ENCODE results near the gene PRUNE2.

The PRUNE2 gene

GRCh38 chr9:76784881-76785280 is 121.0 kb downstream of the PRUNE2 start:
- no peak for DNase-seq
- no peak for TF ChIP-seq CTCF (IDR thresholded peaks at IDR 0.05; ENCODE audit: low read depth, low read length)
- H3K4me3 ChIP-seq (ENCODE audit: low read depth, low read length): no peak overlapping the region
- no peaks in the 10 kb centered on the region; the same call in 1 of the 2 replicates for H3K36me3 ChIP-seq
- peaks cover 9% of the 10 kb centered on the region for H3K4me1 ChIP-seq
- H3K27me3 ChIP-seq: no peaks in the 10 kb centered on the region
- no peaks in the 10 kb centered on the region for H3K9me3 ChIP-seq

- no peak for TF ChIP-seq CTCF (IDR thresholded peaks at IDR 0.05; ENCODE audit: low read depth, low read length)
- no peak overlapping the region for H3K4me3 ChIP-seq (ENCODE audit: low read depth, low read length)
- DNase-seq: no peak
- H3K9me3 ChIP-seq: no peaks in the 10 kb centered on the region
- no peaks in the 10 kb centered on the region for H3K4me1 ChIP-seq
- no peaks in the 10 kb centered on the region for H3K27me3 ChIP-seq
- peaks cover 4% of the 10 kb centered on the region; the same call in 1 of the 2 replicates for H3K36me3 ChIP-seq
These were observed 133.0 kb downstream of the PRUNE2 start for GRCh38 chr9:76772686-76773445.

- no peak overlapping the region for H3K4me3 ChIP-seq (ENCODE audit: low read depth, low read length)
- no peaks in the 10 kb centered on the region for H3K9me3 ChIP-seq
- no peak for TF ChIP-seq CTCF (IDR thresholded peaks at IDR 0.05; ENCODE audit: low read depth, low read length)
- H3K4me1 ChIP-seq: no peaks in the 10 kb centered on the region; the same call in 1 of the 2 replicates
- no peaks in the 10 kb centered on the region for H3K27me3 ChIP-seq
- H3K36me3 ChIP-seq: peaks cover 4% of the 10 kb centered on the region
- no peak for DNase-seq
These were observed 139.8 kb downstream of the PRUNE2 start for GRCh38 chr9:76766126-76766525.

- Histone ChIP-seq H3K9me3 (no peaks in the 10 kb centered on the region), H3K4me3 (ENCODE audit: low read depth, low read length) (no peak within 1 kb of the TSS), H3K36me3 (peaks cover under 1% of the 10 kb centered on the region), H3K27me3 (no peaks in the 10 kb centered on the region), H3K4me1 (no peaks in the 10 kb centered on the region; the same call in 1 of the 2 replicates)
- no peak for TF ChIP-seq CTCF (IDR thresholded peaks at IDR 0.05; ENCODE audit: low read depth, low read length)
- DNase-seq: no peak
These were observed 141.8 kb downstream of the PRUNE2 start, which contains the start of gene PCA3 for GRCh38 chr9:76764138-76764537. Gene PCA3 (plus strand): TSS chr9:76764438.

- no peak for DNase-seq
- Histone ChIP-seq H3K36me3 (no peaks in the 10 kb centered on the region; the same call in 1 of the 2 replicates), H3K4me1 (peaks cover 10% of the 10 kb centered on the region), H3K27me3 (no peaks in the 10 kb centered on the region), H3K4me3 (ENCODE audit: low read depth, low read length) (no peak overlapping the region), H3K9me3 (no peaks in the 10 kb centered on the region)
- peak; percentile 42 for TF ChIP-seq CTCF (IDR thresholded peaks at IDR 0.05; ENCODE audit: low read depth, low read length)
These were observed 144.5 kb downstream of the PRUNE2 start for GRCh38 chr9:76761448-76761847.

- no peak for DNase-seq
- no peaks in the 10 kb centered on the region for H3K27me3 ChIP-seq
- H3K4me3 ChIP-seq (ENCODE audit: low read depth, low read length): no peak overlapping the region
- H3K36me3 ChIP-seq: no peaks in the 10 kb centered on the region; the same call in 1 of the 2 replicates
- no peaks in the 10 kb centered on the region for H3K9me3 ChIP-seq
- TF ChIP-seq CTCF (IDR thresholded peaks at IDR 0.05; ENCODE audit: low read depth, low read length): no peak
- H3K4me1 ChIP-seq: peaks cover 15% of the 10 kb centered on the region
These were observed 146.2 kb downstream of the PRUNE2 start for GRCh38 chr9:76759732-76760131.

All from BE2C (cell line).